Activated naive CD4-positive, alpha-beta T cell treated with anti-CD3 and anti-CD28 coated beads, Interleukin-2, amount 50 U/mL, for 16 hours (primary cell): ENCODE data around the gene DGKE.

Experiments used
- DNase-seq: peaks from one replicate; pipeline ENCODE4 v3.0.0-alpha.2; 2020

Gene DGKE

GRCh38 chr17:56851008-56851407 lies 17.1 kb downstream of the DGKE start:
- no peak for DNase-seq

GRCh38 chr17:56861899-56862298 lies 27.9 kb downstream of the DGKE start:
- DNase-seq = no peak

GRCh38 chr17:56863974-56864373 lies 30.0 kb downstream of the DGKE start:
- no peak for DNase-seq

- DNase-seq = no peak
Observed at GRCh38 chr17:56866076-56866475, 32.1 kb downstream of the DGKE start.

- no peak for DNase-seq
Observed at GRCh38 chr17:56866496-56866895, 32.5 kb downstream of the DGKE start.

GRCh38 chr17:56867948-56868376 lies 34.0 kb downstream of the DGKE start:
- DNase-seq = no peak

- DNase-seq = no peak
Observed at GRCh38 chr17:56868716-56869115, 34.8 kb downstream of the DGKE start.

GRCh38 chr17:56870081-56870651 lies 36.2 kb downstream of the DGKE start:
- DNase-seq = no peak

- no peak for DNase-seq
Observed at GRCh38 chr17:56876766-56877179, 42.8 kb downstream of the DGKE start.

GRCh38 chr17:56879280-56879679 lies 45.3 kb downstream of the DGKE start:
- no peak for DNase-seq

GRCh38 chr17:56880133-56880532 lies 46.2 kb downstream of the DGKE start:
- DNase-seq = no peak

GRCh38 chr17:56880571-56880970 lies 46.6 kb downstream of the DGKE start:
- DNase-seq = no peak

GRCh38 chr17:56881685-56882295 lies 47.8 kb downstream of the DGKE start:
- DNase-seq = no peak

GRCh38 chr17:56883616-56884015 lies 49.7 kb downstream of the DGKE start:
- no peak for DNase-seq

GRCh38 chr17:56884483-56885311 lies 50.7 kb downstream of the DGKE start:
- DNase-seq = no peak

- no peak for DNase-seq
Observed at GRCh38 chr17:56885312-56885657, 51.3 kb downstream of the DGKE start.

GRCh38 chr17:56886288-56886731 lies 52.4 kb downstream of the DGKE start:
- DNase-seq = no peak

- no peak for DNase-seq
Observed at GRCh38 chr17:56887105-56887504, 53.2 kb downstream of the DGKE start.

- no peak for DNase-seq
Observed at GRCh38 chr17:56887552-56888467, 53.9 kb downstream of the DGKE start.

- no peak for DNase-seq
Observed at GRCh38 chr17:56890390-56890789, 56.4 kb downstream of the DGKE start.

- DNase-seq = no peak
Observed at GRCh38 chr17:56890906-56891674, 57.1 kb downstream of the DGKE start.

- DNase-seq = peak; percentile 64
Observed at GRCh38 chr17:56891751-56892150, 57.8 kb downstream of the DGKE start.
